22Rv1 (cell line): ENCODE measurements around the gene SMO.

Source experiments
- CTCF ChIP-seq: fragments of 450-650 bp; IDR thresholded peaks from 2 replicates; pipeline ENCODE4 v1.5.1; 2017; ENCODE audit warnings: mild to moderate bottlenecking
- ZFX ChIP-seq: fragments of 450-650 bp; IDR thresholded peaks from 2 replicates; pipeline ENCODE4 v1.6.1; 2017; ENCODE audit warnings: antibody characterized with exemption, borderline replicate concordance

DNA sequence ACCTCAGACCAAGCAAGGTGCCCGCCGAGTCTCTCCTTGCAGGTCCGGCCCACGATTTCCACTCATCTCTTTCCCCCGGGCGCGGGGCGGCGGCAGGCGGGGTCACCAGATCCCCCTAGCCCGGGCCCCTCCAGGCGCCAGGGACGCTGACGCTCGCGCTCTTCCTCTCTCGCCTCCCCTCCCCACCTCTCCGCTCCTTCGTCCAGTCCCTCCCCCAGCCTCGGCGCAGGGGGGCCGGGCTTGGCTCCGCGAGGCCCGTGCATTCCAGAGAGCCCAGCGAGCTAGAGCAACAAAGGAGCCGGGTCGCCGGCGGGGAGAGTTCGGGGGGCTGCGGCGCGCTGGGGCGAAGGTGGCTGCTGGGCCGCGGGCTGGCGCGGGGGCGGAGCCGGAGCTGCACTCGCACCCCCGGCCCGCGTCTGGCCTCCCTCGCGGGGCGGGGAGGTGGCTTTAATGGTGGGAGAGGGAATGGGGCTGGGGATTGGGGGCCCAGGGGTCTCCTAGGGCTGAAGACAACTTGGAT, at the start of gene SMO:
- no peak for TF ChIP-seq CTCF
- no peak for TF ChIP-seq ZFX
